ENCODE measurements around the gene VIPR2.
"Not testable (repeated sequence)": the region's sequence is repeated elsewhere in the genome, so short reads cannot be mapped to it uniquely, and the experiment has no call there.

The VIPR2 gene

GRCh38 chr7:159138508-159138907, 6.2 kb downstream of the VIPR2 start:
- no peak for DNase-seq

GRCh38 chr7:159137906-159138305, 6.8 kb downstream of the VIPR2 start:
- no peak for DNase-seq

GRCh38 chr7:159136846-159137245, 7.8 kb downstream of the VIPR2 start:
- DNase-seq: no peak

GRCh38 chr7:159136442-159136841, 8.2 kb downstream of the VIPR2 start:
- DNase-seq: no peak

- DNase-seq: no peak
These were observed 8.7 kb downstream of the VIPR2 start for GRCh38 chr7:159136013-159136412.

GRCh38 chr7:159132670-159133443, 11.8 kb downstream of the VIPR2 start:
- not testable (repeated sequence) for DNase-seq

GRCh38 chr7:159130820-159131219, 13.8 kb downstream of the VIPR2 start:
- no peak for DNase-seq

- peak; percentile 1 for DNase-seq
These were observed 14.4 kb downstream of the VIPR2 start for GRCh38 chr7:159130199-159130775.

- DNase-seq: peak; percentile 7
These were observed 15.9 kb downstream of the VIPR2 start for GRCh38 chr7:159128767-159129166.

GRCh38 chr7:159127691-159128642, 16.7 kb downstream of the VIPR2 start:
- peak; percentile 4 for DNase-seq

GRCh38 chr7:159126311-159127260, 18.1 kb downstream of the VIPR2 start:
- peak; percentile 7 for DNase-seq

GRCh38 chr7:159125955-159126270, 18.8 kb downstream of the VIPR2 start:
- DNase-seq: no peak

- no peak for DNase-seq
These were observed 19.3 kb downstream of the VIPR2 start for GRCh38 chr7:159125104-159125954.

- DNase-seq: not testable (repeated sequence)
These were observed 20.9 kb downstream of the VIPR2 start for GRCh38 chr7:159123793-159124192.

- not testable (repeated sequence) for DNase-seq
These were observed 21.4 kb downstream of the VIPR2 start for GRCh38 chr7:159123294-159123693.

GRCh38 chr7:159122276-159122675, 22.4 kb downstream of the VIPR2 start:
- DNase-seq: peak; percentile 3

- DNase-seq: no peak
These were observed 23.2 kb downstream of the VIPR2 start for GRCh38 chr7:159121476-159121875.

- DNase-seq: no peak
These were observed 23.6 kb downstream of the VIPR2 start for GRCh38 chr7:159121068-159121467.

GRCh38 chr7:159120540-159120919, 24.1 kb downstream of the VIPR2 start:
- DNase-seq: no peak

- no peak for DNase-seq
These were observed 24.7 kb downstream of the VIPR2 start for GRCh38 chr7:159119851-159120539.

Measured in activated T-cell treated with anti-CD3 and anti-CD28 coated beads, Interleukin-2, amount 50 U/mL, for 1 hour (primary cell).